Activated CD8-positive, alpha-beta T cell treated with anti-CD3 and anti-CD28 coated beads, Interleukin-2, amount 10 ng/mL, durations not matched to agents 7 days and 5 days (primary cell): ENCODE results near the gene COL8A2. TPM values are rescaled to one million over a fixed set of nuclear protein-coding genes. Genes with fewer than 3 reads are reported as not detected.

Experiments used
- total RNA-seq, 2 experiments: library from RNA; stranded (reverse); gene quantifications; one replicate each; pipeline ENCODE4 v1.2.3, GENCODE V29; 2021

The COL8A2 gene
- total RNA-seq, 2 experiments from 2014 or later, result 0.08 TPM; not detected in 1

Other genes with a start within 250 kb of the COL8A2 start
- gene AGO1, start 242.0 kb downstream of the COL8A2 start, total RNA-seq, result 10 to 100 TPM; 20.8 to 21.3 TPM
- 10 to 100 TPM; 27.2 to 30.2 TPM for gene AGO3, start 194.1 kb downstream of the COL8A2 start, total RNA-seq
- not detected for gene TEKT2, start 41.1 kb downstream of the COL8A2 start, total RNA-seq
- 10 to 100 TPM; 36.0 to 36.7 TPM for gene ADPRS, start 36.3 kb downstream of the COL8A2 start, total RNA-seq
- 10 to 100 TPM; 55.6 to 56.4 TPM for gene TRAPPC3, start 24.3 kb upstream of the COL8A2 start, total RNA-seq
- 100 to 1,000 TPM; 235 to 245 TPM for gene MAP7D1, start 30.9 kb upstream of the COL8A2 start, total RNA-seq
- gene THRAP3, start 99.2 kb upstream of the COL8A2 start, total RNA-seq, result 100 to 1,000 TPM; 136 to 140 TPM
- 10 to 100 TPM; 14.6 to 15.3 TPM for gene SH3D21, start 181.1 kb upstream of the COL8A2 start, total RNA-seq
- gene EVA1B, start 198.4 kb upstream of the COL8A2 start, total RNA-seq, result 10 to 100 TPM; 12.3 to 13.3 TPM